CD4-positive, alpha-beta T cell treated with Interleukin-17A for 4 hours (primary cell): ENCODE measurements around the gene PLXND1.
"Not testable (repeated sequence)": the region's sequence is repeated elsewhere in the genome, so short reads cannot be mapped to it uniquely, and the experiment has no call there.

Experiments
- DNase-seq: peaks from one replicate; pipeline ENCODE4 v3.0.0-alpha.2; 2020; ENCODE audit warnings: mixed read lengths

PLXND1 gene

DNA sequence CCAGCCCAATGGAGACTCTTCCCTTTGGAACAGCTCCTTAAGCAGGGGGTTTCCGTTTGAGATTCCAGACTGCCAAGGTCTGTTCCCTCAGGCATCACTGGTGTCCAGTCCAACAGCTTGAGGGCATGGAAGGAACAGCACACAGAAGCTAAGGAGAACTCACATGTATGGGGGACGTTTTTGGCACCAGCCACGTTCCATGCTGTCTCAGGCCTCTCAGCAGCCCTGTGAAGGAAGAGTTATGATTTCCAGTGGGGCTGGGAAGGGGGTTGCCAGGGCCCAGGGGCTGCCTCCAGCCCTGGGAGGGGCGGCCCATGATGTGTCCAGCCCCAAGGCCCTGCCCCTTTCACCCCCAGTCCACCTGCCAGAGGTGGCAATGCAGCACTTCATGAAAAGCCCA lies 85.5 kb downstream of the PLXND1 start:
- DNase-seq = no peak

DNA sequence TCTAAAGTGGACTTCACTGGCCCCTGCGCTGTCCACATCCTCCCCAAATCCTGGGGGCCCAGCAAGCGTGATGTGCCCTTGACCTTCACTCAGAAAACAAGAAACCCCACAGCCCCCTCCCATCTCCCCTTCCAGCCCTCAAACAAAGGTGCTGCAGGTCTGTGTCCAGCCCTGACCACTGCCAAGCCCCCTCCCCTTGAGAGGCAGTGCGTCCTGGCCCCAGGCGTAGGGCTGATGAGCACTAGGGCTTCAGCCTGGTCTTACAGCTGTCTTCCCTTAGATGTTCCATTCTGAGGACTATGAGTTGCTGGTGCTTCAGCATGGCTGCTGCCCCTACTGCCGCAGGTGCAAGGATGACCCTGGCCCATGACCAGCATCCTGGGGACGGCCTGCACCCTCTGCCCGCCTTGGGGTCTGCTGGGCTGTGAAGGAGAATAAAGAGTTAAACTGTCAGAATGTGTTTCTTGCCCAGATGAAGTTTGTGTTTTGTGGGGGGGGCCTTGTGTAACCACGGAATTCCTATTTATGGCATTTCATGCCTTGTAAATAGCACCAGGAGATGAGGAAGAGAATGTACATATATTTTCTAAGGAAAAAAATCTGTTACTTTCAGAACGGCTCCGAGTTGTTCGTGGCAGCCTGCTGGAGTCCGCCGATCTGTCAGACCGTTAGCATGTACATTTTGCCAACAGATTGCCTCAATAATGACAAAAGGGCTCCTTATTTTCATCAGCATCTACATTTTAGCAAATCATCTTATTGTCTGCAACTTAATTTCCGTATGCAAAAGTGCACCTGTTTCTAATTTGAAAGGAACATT lies 86.4 kb downstream of the PLXND1 start:
- no peak for DNase-seq

DNA sequence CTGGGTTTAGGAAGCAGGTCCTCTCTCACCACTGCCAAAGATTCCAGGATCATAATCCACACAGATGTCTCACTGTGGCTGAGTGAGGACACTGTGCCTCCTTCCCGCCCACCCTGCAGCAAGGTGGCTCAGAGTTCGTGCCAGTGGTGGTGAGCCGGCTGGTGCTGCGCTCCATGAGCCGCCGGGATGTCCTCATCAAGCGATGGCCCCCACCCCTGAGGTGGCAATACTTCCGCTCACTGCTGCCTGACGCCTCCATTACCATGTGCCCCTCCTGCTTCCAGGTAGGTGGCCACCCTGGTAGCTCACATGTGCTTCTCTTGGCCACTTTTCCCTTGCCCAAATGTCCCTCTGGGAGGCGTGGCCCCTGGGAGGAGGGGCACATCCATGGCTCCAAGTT lies 87.0 kb downstream of the PLXND1 start:
- no peak for DNase-seq

DNA sequence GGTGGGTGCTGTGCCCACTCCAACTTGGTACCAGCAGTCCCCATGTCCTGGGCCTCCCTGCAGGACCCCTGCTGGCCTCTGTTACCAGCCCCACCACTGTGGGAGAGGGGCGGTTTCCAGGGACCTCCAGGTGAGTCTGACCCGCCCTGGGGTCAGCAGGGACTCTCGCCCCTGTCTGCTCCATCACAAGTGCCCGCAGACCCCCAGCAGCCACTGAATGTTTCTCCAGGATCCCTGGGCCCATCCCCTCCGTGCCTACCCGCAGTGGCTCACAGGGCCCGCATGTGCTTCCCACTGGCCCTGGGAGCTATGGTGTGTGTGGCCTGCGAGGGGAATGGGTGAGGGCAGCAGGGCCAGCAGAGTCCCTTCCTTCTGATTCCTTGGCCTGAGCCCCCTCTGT lies 87.9 kb downstream of the PLXND1 start:
- no peak for DNase-seq

DNA sequence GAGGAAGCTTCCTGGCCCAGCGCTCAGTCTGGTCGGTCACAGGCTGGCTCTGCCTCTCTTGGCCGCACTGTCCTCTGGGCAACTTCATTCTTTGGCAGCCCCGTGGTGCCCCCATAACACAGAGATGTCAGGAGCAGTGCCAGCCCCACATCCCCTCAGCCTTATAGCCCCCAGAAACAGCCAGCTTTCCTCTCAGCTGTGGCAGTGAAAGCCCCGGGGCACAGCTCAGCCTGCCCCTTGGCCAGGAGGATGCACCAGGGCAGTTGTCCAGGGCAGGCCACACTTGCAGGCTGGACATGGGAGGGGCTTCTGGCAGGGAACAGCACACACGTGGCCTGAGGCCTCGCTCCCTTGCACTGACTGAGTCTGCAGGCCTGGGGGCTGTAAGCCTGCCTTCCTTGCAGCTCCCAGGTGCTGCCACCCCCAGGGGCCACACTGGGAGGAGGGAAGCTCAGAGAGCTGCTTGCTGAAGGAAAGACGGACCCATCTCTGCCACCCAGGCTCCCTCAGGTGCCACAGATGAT lies 88.4 kb downstream of the PLXND1 start:
- no peak for DNase-seq

DNA sequence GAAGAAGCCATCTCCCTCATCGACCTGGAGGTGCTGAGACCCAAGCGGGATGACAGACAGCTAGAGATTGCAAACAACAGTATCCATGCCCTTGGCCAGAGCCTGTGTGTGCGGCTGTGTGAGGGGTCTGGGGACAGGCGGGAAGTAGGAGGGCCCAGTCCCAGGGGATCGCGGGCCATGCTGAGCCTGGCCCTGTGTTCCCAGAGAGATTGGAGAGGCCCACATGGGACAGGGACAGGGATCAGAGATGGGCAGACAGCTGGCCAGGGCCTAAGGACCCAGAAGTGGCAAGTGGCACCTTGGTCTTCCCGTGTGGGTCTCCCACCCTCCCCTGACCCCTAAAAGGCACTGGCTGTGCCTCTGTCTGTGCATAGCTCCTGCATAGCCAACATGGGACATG lies 89.0 kb downstream of the PLXND1 start:
- no peak for DNase-seq

DNA sequence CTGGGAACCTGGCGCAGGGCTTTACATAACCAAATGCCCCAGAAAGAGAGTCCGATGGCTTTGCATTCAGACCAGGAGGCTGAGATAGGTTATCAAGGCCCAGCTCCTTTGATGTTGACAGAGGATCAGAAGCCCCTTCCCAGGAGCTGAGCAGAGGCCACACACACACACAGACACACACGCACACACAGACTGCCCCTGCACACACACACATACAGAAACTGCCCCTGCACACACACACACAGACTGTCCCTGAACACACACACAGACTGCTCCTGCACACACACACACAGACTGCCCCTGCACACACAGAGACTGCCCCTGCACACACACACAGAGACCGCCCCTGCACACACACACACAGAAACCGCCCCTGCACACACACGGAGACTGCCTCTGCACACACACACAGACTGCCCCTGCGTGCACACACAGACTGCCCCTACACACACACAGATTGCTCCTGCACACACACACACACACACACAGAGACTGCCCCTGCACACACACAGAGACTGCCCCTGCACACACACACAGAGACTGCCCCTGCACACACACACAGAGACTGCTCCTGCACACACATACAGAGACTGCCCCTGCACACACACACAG lies 90.5 kb downstream of the PLXND1 start:
- DNase-seq = not testable (repeated sequence)

DNA sequence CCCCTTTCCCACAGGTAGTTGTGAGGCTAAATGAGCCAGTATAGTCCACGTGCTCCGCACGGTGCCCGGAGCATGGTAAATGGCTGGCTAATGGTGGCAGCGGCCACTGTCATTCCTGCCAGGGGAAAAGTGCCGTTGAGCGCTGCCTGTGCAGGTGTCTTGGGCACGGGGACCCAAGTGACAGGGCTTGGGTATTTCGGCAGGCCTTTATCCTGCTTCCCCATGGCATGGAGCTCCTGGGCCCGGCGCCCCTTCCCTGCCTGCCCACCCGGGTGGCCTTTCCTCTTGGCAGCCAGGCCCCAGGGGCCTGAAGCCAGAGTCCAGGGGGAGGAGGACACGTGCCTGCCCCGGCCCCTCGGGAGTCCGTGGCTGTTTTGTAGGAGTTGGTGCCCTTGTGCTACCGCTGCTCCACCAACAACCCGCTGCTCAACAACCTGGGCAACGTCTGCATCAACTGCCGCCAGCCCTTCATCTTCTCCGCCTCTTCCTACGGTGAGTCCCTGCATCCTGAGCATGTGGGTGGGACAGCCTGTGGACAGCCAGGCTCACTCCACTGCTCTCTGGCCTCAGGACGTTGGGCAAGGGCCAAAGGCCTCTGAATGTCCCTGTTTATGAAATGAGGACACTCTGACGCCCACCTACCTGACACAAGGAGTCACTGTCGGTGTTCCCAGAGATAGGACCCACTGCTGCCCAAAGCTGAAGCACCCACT lies 91.2 kb downstream of the PLXND1 start:
- not testable (repeated sequence) for DNase-seq

DNA sequence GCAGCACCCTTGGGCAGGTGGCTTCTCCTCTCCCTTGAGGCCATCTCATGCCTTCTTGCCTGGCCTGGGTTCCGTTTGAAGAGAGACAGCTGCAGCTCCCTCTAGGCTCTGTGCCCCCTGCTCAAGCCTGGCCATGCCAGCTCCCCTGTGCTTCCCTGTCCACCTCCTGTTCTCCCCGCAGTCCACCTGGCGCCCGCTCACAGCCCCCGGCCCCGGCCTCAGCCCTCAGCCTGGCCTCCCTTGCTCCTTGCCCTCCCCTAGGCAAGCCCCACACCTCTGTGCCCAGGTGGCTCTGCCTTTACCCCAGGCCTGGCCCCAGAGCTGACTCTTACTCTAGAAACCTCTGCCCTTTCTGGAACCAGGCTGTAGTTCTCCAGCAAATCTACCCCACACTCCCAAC lies 91.9 kb downstream of the PLXND1 start:
- no peak for DNase-seq

DNA sequence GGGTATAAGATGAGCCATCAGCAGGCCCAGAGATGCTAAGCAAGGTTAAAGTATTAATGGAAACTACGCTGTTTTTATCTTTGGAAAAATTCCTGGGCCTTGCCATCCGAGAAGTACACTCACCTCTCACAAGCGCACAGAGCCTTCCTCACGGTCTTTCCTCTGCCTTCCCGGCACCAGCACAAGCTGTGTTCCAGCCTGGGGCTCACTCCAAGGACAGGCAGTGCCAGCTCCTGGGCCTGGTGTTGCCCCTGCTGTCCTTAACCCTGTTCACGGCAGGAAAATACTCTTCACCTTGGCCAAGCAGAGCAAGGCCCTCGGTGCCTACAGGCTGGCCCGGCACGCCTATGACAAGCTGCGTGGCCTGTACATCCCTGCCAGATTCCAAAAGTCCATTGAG lies 92.4 kb downstream of the PLXND1 start:
- no peak for DNase-seq

DNA sequence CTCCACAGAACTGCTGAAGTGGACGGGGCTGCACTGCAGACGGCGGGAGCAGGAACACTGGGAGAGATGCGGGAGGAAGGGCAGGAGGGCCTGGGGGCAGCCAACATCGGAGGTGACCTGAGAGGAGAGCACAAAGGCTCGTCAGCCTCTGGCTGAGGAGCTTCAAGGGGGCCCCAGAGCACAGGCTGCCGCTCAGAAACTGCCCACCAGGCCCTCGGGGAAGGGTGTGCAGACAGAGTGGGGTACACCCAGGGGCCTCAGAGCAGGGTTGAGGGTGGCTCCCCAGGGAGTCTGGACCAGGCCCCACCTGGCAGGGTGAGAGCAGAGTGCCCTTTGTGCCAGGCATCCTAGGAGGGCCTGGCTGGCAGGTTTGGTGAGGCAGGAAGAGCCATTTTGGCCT lies 92.8 kb downstream of the PLXND1 start:
- DNase-seq = no peak

DNA sequence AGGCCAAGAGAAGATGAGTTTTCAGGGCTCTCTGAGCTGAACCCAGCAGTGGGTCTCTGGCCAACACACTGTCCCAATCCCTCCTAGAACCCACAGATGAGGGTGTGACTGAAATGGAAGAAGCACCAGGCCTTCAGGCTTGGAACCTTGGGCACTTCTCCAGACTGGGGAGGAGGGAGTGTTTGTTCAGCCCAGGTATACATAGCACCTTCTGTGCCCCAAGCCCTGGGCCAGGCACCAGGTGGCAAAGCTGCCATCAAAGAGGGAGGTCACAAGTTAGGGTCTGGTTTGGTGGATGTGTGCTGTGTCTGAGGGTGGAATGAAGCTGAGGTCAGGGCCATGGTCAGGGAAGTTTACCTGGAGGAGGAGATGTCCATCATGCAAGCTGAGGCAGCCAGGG lies 93.9 kb downstream of the PLXND1 start:
- DNase-seq = no peak

DNA sequence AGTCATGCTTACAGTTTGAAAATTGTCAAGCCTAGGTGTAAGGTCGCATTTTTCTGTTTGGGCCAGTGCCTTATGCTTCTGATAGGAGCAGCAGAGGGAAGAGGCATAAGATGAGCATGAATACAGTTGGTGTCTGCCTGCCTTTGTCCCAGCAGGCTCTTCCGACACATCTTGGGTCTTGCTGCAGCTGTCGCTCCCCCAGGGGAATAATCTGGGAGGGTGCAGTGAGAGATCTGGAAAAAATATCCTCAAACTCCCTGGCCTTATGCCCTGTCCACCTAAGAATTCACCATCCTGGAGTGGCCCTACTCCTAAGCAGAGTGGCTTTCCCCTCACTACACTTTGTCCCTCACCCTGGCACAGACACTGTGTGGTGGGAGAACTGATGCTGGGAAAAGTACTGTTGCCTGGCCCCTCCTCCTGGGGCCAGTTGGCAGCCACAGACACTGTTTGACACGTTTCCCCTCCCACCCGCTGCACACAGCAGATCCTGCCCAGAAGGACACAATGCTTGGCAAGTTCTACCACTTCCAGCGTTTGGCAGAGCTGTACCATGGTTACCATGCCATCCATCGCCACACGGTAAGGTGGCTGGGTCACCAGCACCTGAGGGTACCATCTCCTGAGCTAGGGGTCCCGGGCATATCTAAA lies 99.2 kb downstream of the PLXND1 start:
- no peak for DNase-seq

DNA sequence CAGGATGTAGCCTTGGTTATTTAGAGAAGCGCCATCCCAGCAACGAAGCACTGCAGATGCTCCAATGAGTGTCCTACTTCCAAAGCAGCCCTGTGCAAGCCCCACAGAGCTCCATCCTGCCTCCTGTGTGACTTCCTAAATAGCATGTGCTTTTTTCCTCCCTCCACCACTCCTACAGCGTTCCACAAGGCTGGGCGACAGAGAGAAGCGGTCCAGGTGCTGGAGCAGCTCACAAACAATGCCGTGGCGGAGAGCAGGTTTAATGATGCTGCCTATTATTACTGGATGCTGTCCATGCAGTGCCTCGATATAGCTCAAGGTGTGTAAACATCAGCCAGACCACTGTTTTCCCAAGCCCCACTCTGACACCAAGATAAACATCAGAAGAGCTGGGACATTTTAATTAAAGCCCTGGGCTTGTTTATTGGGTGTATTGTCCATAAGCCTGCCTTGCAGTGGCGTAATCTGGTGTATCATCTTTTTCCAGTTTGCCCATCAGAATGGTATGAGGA lies 100.2 kb downstream of the PLXND1 start:
- DNase-seq = no peak

DNA sequence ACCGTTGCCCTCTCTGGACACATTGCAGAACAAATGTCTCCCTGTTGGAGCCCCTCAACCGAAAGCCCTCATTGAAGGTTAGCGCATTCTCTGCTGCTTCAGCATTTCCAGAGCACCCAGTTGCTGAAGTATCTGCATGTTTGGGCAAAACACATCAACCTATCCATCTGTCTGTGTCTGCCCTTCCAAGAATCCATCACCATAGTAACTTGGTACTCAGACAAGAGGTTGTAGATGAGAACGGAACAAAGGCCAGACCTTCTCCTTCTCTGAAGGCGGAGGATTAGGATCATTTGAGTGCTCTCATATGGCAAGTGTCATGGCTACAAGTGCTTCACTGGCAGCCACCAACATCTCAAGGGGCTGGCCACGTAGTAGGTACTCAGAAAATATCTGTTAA lies 101.1 kb downstream of the PLXND1 start:
- no peak for DNase-seq
